T follicular helper cell (primary cell): ENCODE measurements around the gene STEAP3.

Source experiments
- DNase-seq: peaks from one replicate; pipeline ENCODE4 v3.0.0-alpha.2; 2020; ENCODE audit warnings: low read depth

The STEAP3 gene

DNA sequence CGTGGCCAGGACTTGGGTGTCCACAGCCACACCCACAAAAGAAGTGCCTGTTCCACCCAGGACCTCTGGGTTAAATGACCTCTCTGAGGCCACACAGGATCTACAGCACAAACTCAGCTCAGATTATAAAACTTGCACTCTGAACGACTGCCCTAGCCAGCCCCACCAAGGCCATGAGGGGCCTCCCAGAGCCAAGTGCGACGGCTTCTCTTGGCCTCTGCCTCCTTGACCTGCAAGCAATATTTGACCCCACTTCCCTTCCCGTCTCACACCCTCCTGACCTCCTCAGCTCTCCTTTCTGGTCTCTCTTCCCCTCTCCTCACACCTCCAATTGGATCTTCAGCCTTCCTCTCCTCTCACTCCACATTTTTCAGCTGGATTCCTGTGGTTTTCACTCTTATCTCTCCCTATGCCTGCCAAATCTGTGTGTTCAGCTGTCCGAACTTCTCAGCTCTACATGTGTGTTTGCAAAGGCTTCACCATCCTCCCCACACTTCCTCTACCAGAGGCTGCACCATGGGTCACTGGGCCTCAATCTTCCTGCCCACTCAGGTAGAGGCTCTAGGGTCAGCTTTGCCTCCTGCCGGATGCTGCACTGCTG is 25.3 kb upstream of the STEAP3 start:
- no peak for DNase-seq

DNA sequence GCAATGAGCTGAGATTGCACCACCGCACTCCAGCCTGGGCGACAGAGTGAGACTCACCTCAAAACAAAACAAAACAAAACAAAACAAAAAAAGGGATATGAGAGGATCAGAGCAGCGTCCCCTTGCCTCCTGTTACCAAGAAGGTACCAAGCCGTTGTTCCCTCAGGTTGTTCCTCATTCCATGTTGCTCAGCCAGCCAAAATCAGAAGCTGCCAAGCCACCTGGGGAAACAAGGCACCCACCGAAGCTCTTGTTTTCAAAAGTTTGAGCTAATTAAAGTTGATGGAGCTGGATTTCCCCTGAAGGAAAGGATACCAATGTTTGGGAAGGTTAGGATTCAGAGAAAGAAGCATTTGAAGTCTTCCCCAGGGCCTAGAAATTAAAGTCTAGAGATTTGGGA is 21.8 kb upstream of the STEAP3 start:
- DNase-seq = no peak

DNA sequence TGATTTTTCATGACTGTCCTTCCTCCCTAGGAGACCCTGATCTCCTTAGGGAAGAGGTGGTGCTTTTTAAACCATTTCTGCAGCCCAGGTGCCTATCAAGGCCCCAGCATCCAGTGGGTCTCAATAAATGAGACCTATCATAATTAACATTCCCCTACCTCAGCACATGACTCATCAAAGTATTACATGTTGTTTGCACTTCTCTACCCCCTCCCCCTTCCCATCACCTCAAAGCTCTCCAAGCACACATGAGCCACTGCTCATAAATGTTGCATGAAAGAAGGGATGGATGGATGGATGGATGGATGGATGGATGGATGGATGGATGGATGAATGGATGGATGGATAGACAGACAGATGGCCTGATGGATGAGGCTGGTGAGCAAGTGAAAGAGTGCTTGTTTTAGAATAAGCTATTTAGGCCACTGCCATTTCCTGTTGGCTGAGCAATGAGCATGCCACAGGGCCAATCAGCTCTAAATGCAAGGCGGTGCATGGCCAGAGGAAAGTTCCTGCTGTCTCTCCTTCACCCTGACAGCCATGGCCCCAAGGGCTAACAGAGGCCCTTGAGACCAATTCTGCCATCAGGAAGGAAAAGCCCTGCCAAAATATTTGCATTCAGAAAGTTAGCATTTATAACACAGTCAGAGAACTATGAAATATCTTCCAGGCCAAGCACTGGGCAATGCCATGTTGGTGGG is 20.9 kb upstream of the STEAP3 start:
- DNase-seq = no peak

- DNase-seq = no peak
Observed at GRCh38 chr2:119204525-119204924, 19.1 kb upstream of the STEAP3 start.

- DNase-seq = no peak
Observed at GRCh38 chr2:119205001-119205706, 18.5 kb upstream of the STEAP3 start.

GRCh38 chr2:119206201-119206600 is 17.4 kb upstream of the STEAP3 start:
- no peak for DNase-seq

GRCh38 chr2:119207447-119207846 is 16.2 kb upstream of the STEAP3 start:
- DNase-seq = no peak

DNA sequence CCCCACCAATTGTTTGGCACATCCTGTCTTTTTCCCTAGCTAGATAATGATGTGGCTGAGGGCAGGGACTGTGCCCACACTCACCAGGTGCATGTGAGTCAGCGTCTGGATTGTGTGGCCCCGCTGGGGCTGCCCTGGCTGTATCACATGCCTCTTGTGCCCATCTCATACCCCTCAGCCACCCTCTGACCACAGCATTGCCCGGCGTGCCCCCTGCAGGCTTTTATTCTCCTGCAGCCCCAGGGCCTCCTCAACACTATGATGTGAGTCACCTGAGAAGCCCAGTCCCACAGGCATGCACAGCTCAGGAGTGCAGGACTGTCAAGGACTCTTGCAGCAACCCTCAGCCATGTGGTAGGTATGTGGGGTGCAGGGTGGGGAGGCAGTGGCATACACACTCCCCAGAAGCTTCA is 14.8 kb upstream of the STEAP3 start:
- DNase-seq = no peak

DNA sequence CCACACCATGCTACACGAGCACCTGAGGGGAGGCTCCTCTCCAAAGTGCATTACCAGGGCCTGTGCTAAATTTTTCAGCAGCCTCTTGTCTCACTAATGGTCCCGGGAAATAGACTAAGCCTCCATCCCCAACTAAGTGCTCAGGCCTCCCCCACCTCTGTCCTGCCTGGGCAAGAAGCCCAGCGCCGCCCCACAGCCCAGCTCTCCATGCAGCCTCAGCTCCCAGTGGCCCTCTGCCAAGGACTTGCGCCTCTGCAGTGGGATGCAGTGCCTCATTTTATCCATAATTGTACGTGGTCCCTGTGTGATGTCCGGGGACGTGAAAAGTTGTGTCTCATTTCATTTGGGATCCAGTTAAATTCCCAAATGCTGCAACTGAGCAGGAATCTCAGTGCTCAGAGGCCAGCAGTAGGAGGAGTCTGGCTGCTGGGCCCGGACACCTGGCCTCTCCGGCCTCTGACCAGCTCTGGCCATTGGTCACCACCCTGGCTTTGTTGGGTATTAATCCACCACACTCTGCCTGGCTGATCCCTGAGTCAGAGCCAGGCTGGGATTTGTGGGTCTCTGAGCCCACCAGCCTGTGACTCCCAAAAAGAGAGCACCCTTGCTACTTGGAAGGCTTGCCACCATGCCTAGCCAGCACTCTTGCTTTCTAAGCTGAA is 11.4 kb upstream of the STEAP3 start:
- no peak for DNase-seq

DNA sequence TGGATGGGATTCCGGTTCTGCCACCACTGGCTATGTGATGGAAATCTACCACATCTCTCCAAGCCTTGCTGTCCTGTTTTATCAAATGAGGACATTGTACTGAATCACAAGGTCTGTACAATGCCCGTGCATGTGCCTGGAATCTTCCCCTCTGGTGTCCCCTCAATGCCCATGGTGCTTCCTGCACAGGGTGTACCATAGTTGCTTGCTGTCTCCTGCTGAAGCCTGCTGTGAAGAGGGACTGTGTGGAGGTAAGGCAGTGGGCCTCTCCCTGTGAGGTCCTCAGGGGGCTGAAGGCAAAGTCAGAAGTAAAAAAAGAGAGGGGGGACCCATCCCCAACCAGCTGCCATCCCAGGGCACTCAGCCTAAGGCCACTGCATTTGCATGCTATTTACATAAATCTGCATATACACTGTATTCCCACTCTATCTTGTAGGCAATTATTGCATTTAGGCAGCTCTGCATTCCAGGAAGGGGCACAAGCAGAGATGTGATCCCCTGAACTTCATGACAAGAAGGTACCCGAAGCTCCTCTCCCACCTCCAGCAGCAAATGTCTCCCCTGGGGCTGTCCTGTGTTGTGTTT is 9.1 kb upstream of the STEAP3 start:
- DNase-seq = no peak

DNA sequence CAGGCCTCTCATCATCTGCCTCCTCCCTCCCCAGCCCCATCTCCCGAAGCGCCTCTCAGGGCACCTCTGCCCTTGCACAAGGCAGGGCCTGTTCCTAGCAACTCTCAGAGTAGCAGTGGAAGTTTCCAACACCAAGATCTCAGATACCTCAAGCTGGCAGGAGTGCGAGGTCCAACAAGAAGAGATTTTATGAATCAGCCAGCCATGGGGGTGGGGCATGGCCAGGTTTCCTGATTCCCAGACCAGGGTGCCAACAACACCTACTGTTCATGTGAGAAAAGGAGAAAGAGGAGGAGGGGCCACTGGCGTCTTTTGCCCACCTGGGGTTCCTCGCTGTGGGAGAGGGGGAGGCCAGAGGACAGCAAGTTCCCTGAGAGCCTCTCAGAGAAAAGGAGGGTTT is 6.6 kb upstream of the STEAP3 start:
- no peak for DNase-seq

GRCh38 chr2:119218478-119219064 is 5.1 kb upstream of the STEAP3 start:
- no peak for DNase-seq

DNA sequence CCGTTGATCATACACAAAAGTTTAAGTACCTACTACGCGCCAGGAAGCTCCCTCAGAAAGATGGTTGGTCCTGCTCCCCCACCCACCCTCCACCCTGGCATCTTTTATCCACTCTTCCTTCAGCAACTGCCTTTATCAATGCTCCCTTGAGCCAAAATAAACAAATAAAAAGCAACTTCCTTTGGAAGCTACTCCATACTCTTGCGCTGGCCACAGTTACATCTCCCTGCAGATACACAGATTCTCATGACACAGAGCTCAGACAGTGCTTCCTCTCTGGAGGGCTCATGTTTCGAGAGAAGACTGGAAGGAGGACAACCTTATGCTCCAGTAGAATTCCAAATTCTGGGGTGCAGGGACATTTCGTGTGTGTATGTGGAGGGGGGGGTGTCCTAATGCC is 3.8 kb upstream of the STEAP3 start:
- DNase-seq = no peak

DNA sequence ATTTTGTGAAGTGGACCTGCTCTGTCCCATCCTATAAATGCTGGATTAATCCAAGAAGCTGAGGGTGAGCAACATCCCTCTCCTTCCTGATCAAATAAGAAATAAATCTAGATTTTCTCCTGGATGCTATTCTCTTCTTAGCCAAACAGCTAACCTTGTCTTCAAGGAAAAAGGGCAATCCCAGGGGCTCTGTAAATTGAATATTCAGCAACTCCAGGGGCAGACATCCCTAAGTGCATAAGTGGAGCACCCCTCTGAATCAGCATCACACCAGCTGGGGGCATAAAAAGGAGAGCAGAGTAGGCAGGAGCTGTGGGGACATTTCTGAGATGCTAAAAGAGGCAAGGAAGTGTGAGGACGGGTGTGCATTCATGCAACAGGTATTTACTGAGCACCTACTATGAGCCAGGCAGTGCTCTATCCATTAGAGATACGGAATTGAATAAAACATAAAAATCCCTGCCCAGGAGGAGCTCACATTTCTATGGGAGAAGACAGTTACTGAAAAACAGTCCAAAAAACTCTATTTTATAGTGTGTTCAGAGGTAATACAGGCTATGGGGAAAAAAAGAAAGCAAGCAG is 2.8 kb upstream of the STEAP3 start:
- no peak for DNase-seq

- DNase-seq = no peak
Observed at GRCh38 chr2:119221609-119222008, 2.0 kb upstream of the STEAP3 start.

GRCh38 chr2:119222213-119222612 is 1.4 kb upstream of the STEAP3 start:
- DNase-seq = no peak

DNA sequence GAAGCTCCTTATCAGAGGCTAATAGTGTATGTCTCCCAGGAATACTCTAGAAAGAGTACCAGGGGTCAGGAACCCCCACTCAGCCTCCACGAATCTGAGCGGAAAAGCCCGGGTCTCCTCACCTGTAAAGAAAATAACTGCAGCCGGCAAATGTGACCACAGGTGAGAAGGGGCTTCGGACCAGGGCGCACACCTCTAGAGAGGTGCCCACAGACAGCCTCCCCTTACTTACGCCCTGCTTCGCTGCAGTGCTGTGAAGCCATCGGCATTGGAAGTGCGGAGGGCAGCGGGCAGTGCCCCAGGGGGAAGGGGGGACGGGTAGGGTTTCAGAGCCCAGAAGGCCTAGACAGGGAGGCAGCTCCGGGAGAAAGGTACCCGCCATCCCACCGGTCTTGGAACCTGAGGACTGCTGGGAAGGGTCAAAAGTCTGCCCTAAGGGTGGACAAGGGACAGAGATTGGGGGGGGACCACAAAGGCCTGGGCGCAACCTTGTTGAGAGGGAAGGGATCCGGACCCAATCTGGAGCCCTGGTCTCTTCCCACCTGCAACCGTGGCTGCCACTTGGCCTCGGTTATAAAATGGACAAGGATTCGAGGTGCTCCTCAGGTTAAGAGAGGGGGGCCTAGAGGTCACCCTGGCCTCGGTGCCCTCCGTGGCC is 642 bp upstream of the STEAP3 start:
- DNase-seq = no peak

DNA sequence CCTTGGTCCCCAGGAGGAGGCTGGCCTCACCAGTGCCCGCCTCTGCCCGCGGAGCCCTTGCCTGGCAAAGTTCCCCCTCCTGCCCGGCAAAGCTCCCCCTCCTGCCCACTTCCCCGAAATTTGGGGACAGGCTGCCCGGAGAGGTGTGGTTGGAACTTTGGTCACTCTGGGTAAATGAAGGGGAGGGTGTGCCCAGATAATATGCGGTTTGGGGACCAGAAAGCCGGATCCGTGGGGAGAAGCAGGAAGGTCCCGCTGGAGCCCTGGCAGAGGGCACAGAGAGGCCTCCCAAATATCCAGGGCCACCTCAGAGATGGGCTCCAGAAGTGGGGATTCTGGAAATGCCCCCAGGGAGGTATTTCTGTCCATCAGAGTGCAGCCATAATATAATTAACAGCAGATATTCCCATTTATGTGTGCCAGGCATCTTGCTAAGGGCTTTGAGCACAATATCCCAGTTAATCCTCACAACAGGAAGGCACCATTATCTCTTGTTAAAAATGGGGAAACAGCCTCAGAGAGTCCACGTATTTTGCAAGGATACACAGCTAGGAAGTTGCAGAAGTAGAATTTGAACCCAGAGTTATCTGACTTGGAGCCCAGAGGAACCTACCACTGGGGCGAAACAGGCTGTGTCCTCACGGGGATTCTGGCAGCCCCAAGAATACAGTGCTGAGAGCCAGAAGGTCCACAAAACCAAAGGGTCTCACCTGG is 914 bp downstream of the STEAP3 start:
- no peak for DNase-seq

DNA sequence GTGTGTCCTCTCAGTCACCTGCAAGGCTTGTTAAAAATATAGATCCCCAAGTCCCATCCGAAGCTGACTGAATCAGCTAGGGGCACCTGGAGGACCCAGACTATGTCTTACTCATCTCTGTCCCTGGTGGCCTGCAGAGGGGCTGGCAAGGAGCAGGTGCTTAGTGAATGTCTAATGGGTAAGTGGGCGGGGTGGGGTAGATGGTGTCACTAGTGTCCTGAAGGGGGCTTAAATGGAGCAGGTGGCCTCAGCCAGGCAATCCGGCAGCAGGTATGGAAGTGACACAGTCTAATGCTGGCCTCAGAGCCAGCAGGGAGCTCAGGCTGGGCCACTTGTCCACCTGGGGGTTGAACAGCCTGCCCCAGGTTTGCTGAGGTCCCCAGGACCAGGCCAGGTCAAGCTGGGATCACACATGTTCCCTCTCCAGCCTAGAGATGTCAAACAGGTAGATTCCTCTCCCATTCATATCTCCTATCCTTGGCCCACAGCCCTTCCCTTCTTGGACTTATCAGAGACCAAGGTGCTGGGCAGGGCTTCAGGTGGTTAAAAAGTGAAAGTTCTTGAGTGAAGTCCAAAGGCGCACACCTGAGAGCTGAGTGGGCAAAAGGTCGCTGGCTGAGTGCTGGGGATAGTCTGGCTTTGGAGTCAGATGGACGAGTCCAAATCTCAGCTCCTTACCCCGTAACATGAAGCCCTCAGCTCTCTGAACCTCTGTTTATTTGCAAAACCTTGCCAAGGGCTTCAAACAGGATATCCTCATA is 1.7 kb downstream of the STEAP3 start:
- no peak for DNase-seq

DNA sequence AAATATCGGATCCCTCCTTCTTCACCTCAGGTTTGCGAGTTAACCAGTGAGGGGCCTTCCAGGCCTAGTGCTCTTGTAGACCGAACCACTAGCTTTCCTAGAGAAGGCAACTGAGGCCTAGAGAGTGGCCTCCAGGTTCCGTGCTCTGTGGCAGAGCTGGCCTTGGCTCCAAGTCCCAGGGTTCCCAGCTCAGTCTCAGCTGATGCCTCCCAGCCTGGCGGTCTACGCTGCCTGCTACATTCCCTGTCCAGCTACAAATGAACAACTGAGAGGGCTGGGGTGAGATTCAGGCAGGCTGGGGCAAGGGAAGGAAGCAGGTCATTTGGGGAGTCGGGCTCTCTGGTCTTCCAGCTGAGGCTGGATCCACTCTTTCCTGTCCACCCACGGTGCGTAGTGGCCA is 2.3 kb downstream of the STEAP3 start:
- DNase-seq = no peak
